ENCODE results near the gene TAAR6.
"Not testable (repeated sequence)": the region's sequence is repeated elsewhere in the genome, so short reads cannot be mapped to it uniquely, and the experiment has no call there.

TAAR6 gene

GRCh38 chr6:132570221-132570777, at the start of gene TAAR6:
TSS of gene TAAR6 (plus strand) at chr6:132570322. CDS start at chr6:132570322, 0 bp downstream.
- DNase-seq, result no peak

GRCh38 chr6:132520953-132521352, 49.2 kb upstream of the TAAR6 start:
- DNase-seq, result no peak

GRCh38 chr6:132524646-132525045, 45.5 kb upstream of the TAAR6 start:
- DNase-seq, result no peak

- no peak for DNase-seq
Observed at GRCh38 chr6:132525866-132526265, 44.3 kb upstream of the TAAR6 start.

GRCh38 chr6:132526461-132526860, 43.7 kb upstream of the TAAR6 start:
- DNase-seq, result no peak

- peak in 1 of 2 experiments; percentile 17 for DNase-seq
Observed at GRCh38 chr6:132527791-132528190, 42.3 kb upstream of the TAAR6 start.

GRCh38 chr6:132530293-132530974, 39.7 kb upstream of the TAAR6 start:
- peak in 1 of 2 experiments; percentile 36 for DNase-seq

GRCh38 chr6:132534546-132534945, 35.6 kb upstream of the TAAR6 start:
- DNase-seq, result not testable (repeated sequence)

- DNase-seq, result no peak
Observed at GRCh38 chr6:132537145-132537544, 33.0 kb upstream of the TAAR6 start.

- no peak for DNase-seq
Observed at GRCh38 chr6:132537977-132538376, 32.1 kb upstream of the TAAR6 start, which contains the start of gene TAAR9. TSS of gene TAAR9 (plus strand) at chr6:132538277. CDS start at chr6:132538290, 13 bp downstream.

GRCh38 chr6:132544826-132545225, 25.3 kb upstream of the TAAR6 start:
- DNase-seq, result no peak

- DNase-seq, result no peak
Observed at GRCh38 chr6:132548746-132549463, 21.2 kb upstream of the TAAR6 start.

GRCh38 chr6:132551214-132551613, 18.9 kb upstream of the TAAR6 start:
- no peak for DNase-seq

- DNase-seq, result no peak
Observed at GRCh38 chr6:132552372-132552771, 17.8 kb upstream of the TAAR6 start, which contains the start of gene TAAR8. TSS of gene TAAR8 (plus strand) at chr6:132552672. CDS start at chr6:132552693, 21 bp downstream.

- not testable (repeated sequence) for DNase-seq
Observed at GRCh38 chr6:132560087-132560486, 10.0 kb upstream of the TAAR6 start.

GRCh38 chr6:132566404-132566803, 3.7 kb upstream of the TAAR6 start:
- DNase-seq, result no peak

GRCh38 chr6:132567566-132567965, 2.6 kb upstream of the TAAR6 start:
- no peak for DNase-seq

- no peak for DNase-seq
Observed at GRCh38 chr6:132568611-132569010, 1.5 kb upstream of the TAAR6 start.

GRCh38 chr6:132569170-132569569, 952 bp upstream of the TAAR6 start:
- no peak for DNase-seq

GRCh38 chr6:132571774-132572173, 1.7 kb downstream of the TAAR6 start:
- DNase-seq, result no peak

GRCh38 chr6:132584698-132585097, 14.6 kb downstream of the TAAR6 start:
- no peak for DNase-seq

GRCh38 chr6:132587424-132587823, 17.3 kb downstream of the TAAR6 start:
- no peak for DNase-seq

- DNase-seq, result no peak
Observed at GRCh38 chr6:132589454-132589853, 19.3 kb downstream of the TAAR6 start, which contains the start of gene TAAR5. TSS of gene TAAR5 (minus strand) at chr6:132589741. CDS start at chr6:132589686, 55 bp downstream.

GRCh38 chr6:132590362-132590761, 20.2 kb downstream of the TAAR6 start:
- DNase-seq, result no peak
